ENCODE data around the gene DRGX. TPM values are rescaled to one million over a fixed set of nuclear protein-coding genes. Genes with fewer than 3 reads are reported as not detected.

DRGX gene
- total and polyA plus RNA-seq, 2 donors (not counting 3 experiments of a cell fraction or from before 2014, with no cell fraction given): not detected

DNA sequence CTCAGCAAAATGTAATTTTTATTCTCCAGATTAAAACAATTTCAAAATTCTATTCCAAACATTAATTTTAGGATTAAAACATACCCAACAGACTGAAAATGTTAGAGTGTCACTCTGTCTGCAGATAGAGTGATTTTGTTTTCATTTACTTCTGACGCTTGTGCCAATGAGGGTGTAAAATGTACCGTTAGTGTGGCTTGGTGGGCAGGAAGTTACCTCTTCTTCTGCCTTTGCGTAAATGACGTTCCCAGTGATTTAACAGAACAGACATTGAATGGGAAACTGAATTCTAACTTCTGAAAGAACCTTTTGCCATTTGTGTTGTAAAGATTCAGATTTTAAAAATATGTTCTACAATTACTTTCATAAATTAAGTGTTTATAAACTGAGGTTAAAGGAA lies 47.0 kb upstream of the DRGX start:
- CTCF ChIA-PET: interaction anchor here (2.4 kb wide), 1 partner anchor 35 kb away, joined by 7 read pairs; no protein-coding TSS in a partner anchor
- TF ChIP-seq JUN (IDR thresholded peaks at IDR 0.05; ENCODE audit: borderline replicate concordance, insufficient read depth, insufficient read length, low read depth) (no peak), POLR2AphosphoS5 (IDR thresholded peaks at IDR 0.05; ENCODE audit: insufficient read depth, low read depth, low read length) (no peak), FOS (IDR thresholded peaks at IDR 0.05; ENCODE audit: borderline replicate concordance, insufficient read depth, low read length) (no peak)
- TF ChIP-seq, protein P1, sequence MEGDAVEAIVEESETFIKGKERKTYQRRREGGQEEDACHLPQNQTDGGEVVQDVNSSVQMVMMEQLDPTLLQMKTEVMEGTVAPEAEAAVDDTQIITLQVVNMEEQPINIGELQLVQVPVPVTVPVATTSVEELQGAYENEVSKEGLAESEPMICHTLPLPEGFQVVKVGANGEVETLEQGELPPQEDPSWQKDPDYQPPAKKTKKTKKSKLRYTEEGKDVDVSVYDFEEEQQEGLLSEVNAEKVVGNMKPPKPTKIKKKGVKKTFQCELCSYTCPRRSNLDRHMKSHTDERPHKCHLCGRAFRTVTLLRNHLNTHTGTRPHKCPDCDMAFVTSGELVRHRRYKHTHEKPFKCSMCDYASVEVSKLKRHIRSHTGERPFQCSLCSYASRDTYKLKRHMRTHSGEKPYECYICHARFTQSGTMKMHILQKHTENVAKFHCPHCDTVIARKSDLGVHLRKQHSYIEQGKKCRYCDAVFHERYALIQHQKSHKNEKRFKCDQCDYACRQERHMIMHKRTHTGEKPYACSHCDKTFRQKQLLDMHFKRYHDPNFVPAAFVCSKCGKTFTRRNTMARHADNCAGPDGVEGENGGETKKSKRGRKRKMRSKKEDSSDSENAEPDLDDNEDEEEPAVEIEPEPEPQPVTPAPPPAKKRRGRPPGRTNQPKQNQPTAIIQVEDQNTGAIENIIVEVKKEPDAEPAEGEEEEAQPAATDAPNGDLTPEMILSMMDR (IDR thresholded peaks at IDR 0.05; ENCODE audit: extremely low read depth in 1 of 2, insufficient read depth in 1 of 2, low read depth in 1 of 2, low read length in 2 of 2): no peak
- no peak overlapping the region for H3K4me2 ChIP-seq (ENCODE audit: insufficient read depth, low read length)
- no peak overlapping the region for H2AFZ ChIP-seq (ENCODE audit: low read depth, low read length)
- H3K79me2 ChIP-seq (ENCODE audit: control insufficient read depth, insufficient read depth, low read length): no peaks in the 10 kb centered on the region
- H3K4me3 ChIP-seq (replicated peaks in 1 of 3; ENCODE audit: insufficient read depth in 1 of 3, low read depth in 1 of 3, low read length in 3 of 3): no peak overlapping the region
- H3K9me3 ChIP-seq (replicated peaks; ENCODE audit: control insufficient read depth, insufficient read depth, low read length): no peaks in the 10 kb centered on the region
- no peaks in the 10 kb centered on the region for H4K20me1 ChIP-seq (replicated peaks; ENCODE audit: control insufficient read depth, extremely low read depth, insufficient read depth, low read length)
- POLR2A ChIA-PET: no interaction called here
- H3K27me3 ChIP-seq (ENCODE audit: control insufficient read depth in 2 of 2, insufficient read depth in 2 of 2, low read length in 2 of 2): no peaks in the 10 kb centered on the region
- no peaks in the 10 kb centered on the region for H3K9me1 ChIP-seq (replicated peaks; ENCODE audit: control insufficient read depth, extremely low read depth, insufficient read depth, low read length)
- BruUV-seq (replicated peaks): no TSS peak
- H3K4me1 ChIP-seq (ENCODE audit: control insufficient read depth, extremely low read depth, insufficient read depth, low read length): no peaks in the 10 kb centered on the region
- H3K36me3 ChIP-seq (ENCODE audit: control insufficient read depth in 2 of 2, extremely low read depth in 1 of 2, insufficient read depth in 2 of 2, low read length in 2 of 2): no peaks in the 10 kb centered on the region
- H3K9ac ChIP-seq (replicated peaks; ENCODE audit: extremely low read depth, insufficient read depth, low read length): no peak overlapping the region
- no peak overlapping the region for H3K27ac ChIP-seq (ENCODE audit: insufficient read depth, low read depth, low read length)
- DNase-seq (ENCODE audit: low read depth, low spot score): no peak
- dilution Hi-C loops (cut with MboI; ENCODE audit: extremely low pct_ligation_motif_present, low sequenced_read_pairs): no loop called here
- no peak for FAIRE-seq
- intact Hi-C loops (cut with micrococcal nuclease): no loop called here

Data from endothelial cell of umbilical vein (primary cell).